Neural cell (in vitro differentiated cells): ENCODE measurements around the gene VWA8.

Source experiments
- CTCF ChIP-seq: fragments of 450-650 bp; IDR thresholded peaks from 2 replicates; pipeline ENCODE4 v1.5.1; 2014; ENCODE audit warnings: antibody characterized with exemption, mild to moderate bottlenecking, moderate library complexity; ENCODE audit not compliant: poor library complexity, severe bottlenecking
- EZH2 ChIP-seq: fragments of 200-600, 300-800 bp; shearing (Covaris generic), sonication (generic); IDR thresholded peaks from 2 replicates; pipeline ENCODE4 v1.6.1; 2014; ENCODE audit warnings: antibody characterized with exemption, low read length, borderline replicate concordance, mild to moderate bottlenecking; ENCODE audit not compliant: insufficient read depth, poor library complexity, severe bottlenecking
- POLR2AphosphoS5 ChIP-seq: IDR thresholded peaks from 2 replicates; pipeline ENCODE4 v1.6.1; 2012
- RAD21 ChIP-seq: fragments of 450-650 bp; conservative IDR thresholded peaks from 2 replicates; pipeline ENCODE4 v1.6.1; 2014; ENCODE audit warnings: antibody characterized with exemption, mild to moderate bottlenecking, moderate library complexity
- REST ChIP-seq: IDR thresholded peaks from 2 replicates; pipeline ENCODE4 v1.6.1; 2012; ENCODE audit warnings: borderline replicate concordance

DNA sequence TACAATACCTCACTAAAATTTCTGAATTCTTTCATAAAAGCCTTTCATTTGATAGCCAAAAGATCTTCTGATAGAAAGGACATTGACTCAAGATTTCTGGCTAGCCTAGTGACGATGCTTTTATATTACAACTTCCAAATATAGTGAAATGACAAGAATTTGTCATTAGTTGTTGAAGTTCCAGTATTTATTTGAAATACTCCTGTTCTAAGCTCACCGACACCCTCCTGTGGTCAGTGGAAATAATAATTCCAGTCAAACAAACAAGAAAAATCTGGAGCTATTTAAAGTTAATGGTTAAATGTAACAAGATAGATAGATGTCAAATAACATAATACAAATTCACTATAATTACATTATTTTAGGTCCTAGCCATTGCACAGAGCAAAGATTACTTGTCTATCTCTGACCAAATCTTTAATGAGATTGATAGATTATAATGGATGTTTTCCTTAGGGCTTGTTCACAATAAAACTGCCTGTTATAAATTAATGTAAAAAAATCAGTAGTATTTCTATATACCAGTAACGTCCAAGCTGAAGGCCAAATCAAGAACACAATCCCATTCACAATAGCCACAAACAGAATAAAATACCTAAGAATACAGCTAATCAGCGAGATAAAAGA, 308.1 kb downstream of the VWA8 start:
- TF ChIP-seq CTCF: peak; percentile 76
- no peak for TF ChIP-seq EZH2
- peak; percentile 78 for TF ChIP-seq RAD21
- TF ChIP-seq REST: no peak
- TF ChIP-seq POLR2AphosphoS5: no peak
